Caco-2 (cell line): Measurements from ENCODE around the gene ATF4. TPM values are rescaled to one million over a fixed set of nuclear protein-coding genes. Genes with fewer than 3 reads are reported as not detected.

ENCODE experiments used
- BruUV-seq: library from RNA; stranded (reverse); fragments of 400-500 nt; replicated peaks from 2 replicates; lab custom pipeline; 2021; lab: Mats Ljungman, UMichigan
- CTCF ChIA-PET: fragments of 300-600 bp; sonication (Branson Sonifier 250); formaldehyde crosslinking; loops from one replicate; lab custom pipeline; 2022; ENCODE audit warnings: antibody characterized with exemption; lab: Charles Lee
- POLR2A ChIA-PET: fragments of 300-600 bp; sonication (Branson Sonifier 250); formaldehyde crosslinking; loops from one replicate; lab custom pipeline; 2022; ENCODE audit warnings: antibody characterized with exemption; lab: Charles Lee
- DNase-seq, 2 experiments: peaks; one replicate each; pipeline versions ENCODE4 v3.0.0 to v3.0.0-alpha.2; 2020 to 2022
- H3K27me3 ChIP-seq: replicated peaks from 2 replicates; pipeline ENCODE4 v1.6.0; 2011; ENCODE audit warnings: low read length; ENCODE audit not compliant: control insufficient read depth, insufficient read depth
- H3K36me3 ChIP-seq: 2 replicates; pipeline ENCODE4 v1.5.1; 2011; ENCODE audit warnings: low read length; ENCODE audit not compliant: control insufficient read depth, insufficient read depth
- H3K4me1 ChIP-seq: fragments of 250-450 bp; sonication (Bioruptor Pico); 2 replicates; pipeline ENCODE4 v1.5.1; 2020; ENCODE audit warnings: mild to moderate bottlenecking
- H3K4me3 ChIP-seq: 2 replicates; pipeline ENCODE4 v1.5.1; 2011; ENCODE audit warnings: low read depth, mild to moderate bottlenecking, control low read depth, low read length
- H3K9me3 ChIP-seq: fragments of 250-450 bp; sonication (Bioruptor Pico); 2 replicates; pipeline ENCODE4 v1.5.1; 2020; ENCODE audit warnings: mild to moderate bottlenecking, moderate library complexity
- H3K27ac Mint-ChIP-seq: one replicate; pipeline ENCODE4 v1.8.0; 2022; ENCODE audit warnings: mixed read lengths; ENCODE audit not compliant: unreplicated experiment
- H3K27me3 Mint-ChIP-seq: one replicate; pipeline ENCODE4 v1.8.0; 2022; ENCODE audit warnings: mixed read lengths; ENCODE audit not compliant: insufficient read depth, unreplicated experiment
- H3K36me3 Mint-ChIP-seq: one replicate; pipeline ENCODE4 v1.8.0; 2022; ENCODE audit warnings: mild to moderate bottlenecking, mixed read lengths; ENCODE audit not compliant: insufficient read depth, unreplicated experiment
- H3K4me1 Mint-ChIP-seq: one replicate; pipeline ENCODE4 v1.8.0; 2022; ENCODE audit warnings: low read depth, mixed read lengths; ENCODE audit not compliant: unreplicated experiment
- H3K4me3 Mint-ChIP-seq: one replicate; pipeline ENCODE4 v1.8.0; 2022; ENCODE audit warnings: mild to moderate bottlenecking, moderate library complexity, mixed read lengths; ENCODE audit not compliant: unreplicated experiment
- H3K9me3 Mint-ChIP-seq: one replicate; pipeline ENCODE4 v1.8.0; 2022; ENCODE audit warnings: mixed read lengths; ENCODE audit not compliant: unreplicated experiment
- CTCF ChIP-seq, 2 experiments: fragments of 200-600 bp in 1 of 2; IDR thresholded peaks; 1 replicate in 1 of 2; 2 replicates in 1 of 2; pipeline versions ENCODE4 v1.5.1 to v1.8.0; 2011 to 2022; ENCODE audit warnings: antibody characterized with exemption in 1 of 2, control low read depth in 1 of 2, inconsistent platforms in 1 of 2, low read depth in 1 of 2, low read length in 1 of 2, mild to moderate bottlenecking in 1 of 2, moderate library complexity in 1 of 2; ENCODE audit not compliant: insufficient read depth in 1 of 2, severe bottlenecking in 1 of 2, unreplicated experiment in 1 of 2
- intact Hi-C: fragments of 100-400 bp; cut with micrococcal nuclease; formaldehyde crosslinking; loops from one replicate; pipeline ENCODE4 v1.10.0; 2022; ENCODE audit not compliant: unreplicated experiment
- total RNA-seq: library from RNA; stranded (reverse); gene quantifications from 2 replicates; pipeline ENCODE4 v1.2.3, GENCODE V29; 2022

Gene ATF4
- total RNA-seq, 1 experiment from 2014 or later = 647 TPM

DNA sequence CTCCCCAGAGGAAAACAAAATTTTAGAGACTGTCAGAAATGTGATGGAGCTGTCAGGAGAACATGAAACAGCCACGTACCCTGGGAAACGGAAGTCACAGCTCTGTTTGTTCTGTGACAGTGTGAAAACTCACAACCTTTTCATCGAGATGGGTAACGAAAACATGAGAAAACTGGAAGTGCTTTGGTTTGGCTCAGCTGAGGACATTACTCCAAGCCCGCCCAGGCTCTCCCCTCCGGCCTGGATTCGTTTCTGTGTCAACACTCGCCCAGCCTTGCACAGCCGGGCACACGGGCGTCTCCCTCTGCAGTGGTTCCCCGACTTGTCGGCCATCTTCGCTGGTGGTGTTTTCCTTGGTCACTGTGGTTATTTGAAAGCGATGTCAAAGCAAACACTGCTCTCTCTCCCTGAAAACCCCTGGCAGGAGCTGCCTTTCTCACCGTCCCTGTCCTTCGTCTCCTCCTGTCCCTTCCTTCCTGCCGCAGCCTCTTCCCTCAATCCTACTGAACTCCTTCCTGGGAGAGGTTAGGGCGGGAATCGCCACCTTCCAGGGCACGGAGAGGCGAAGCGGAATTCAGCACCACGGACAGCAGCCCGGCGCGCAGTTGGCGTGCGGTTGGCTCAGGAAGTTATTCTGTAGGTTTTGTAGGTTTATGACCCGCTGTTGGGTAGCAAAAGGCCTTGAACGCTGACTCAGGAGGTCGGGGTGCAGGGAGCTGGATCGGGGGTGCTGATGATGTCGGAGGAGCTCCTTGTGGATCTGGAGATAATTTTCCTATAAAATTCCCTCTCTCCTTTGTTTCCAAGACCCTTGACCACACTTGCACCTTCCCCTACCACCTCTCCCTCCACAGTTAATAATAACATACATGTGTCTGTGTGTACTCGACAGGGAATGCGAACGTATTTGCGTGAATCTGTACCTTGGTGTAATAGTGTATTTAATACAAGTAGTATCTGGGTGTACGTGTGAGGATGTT is 25.3 kb downstream of the ATF4 start:
- H3K4me3 Mint-ChIP-seq = no peak overlapping the region
- Histone ChIP-seq H3K4me3 (no peak overlapping the region), H3K4me1 (no peaks in the 10 kb centered on the region), H3K27me3 (no peaks in the 10 kb centered on the region), H3K36me3 (no peaks in the 10 kb centered on the region), H3K9me3 (no peaks in the 10 kb centered on the region)
- no peaks in the 10 kb centered on the region for H3K36me3 Mint-ChIP-seq
- DNase-seq = peak in 1 of 2 experiments; percentile 75
- peaks cover 21% of the 10 kb centered on the region for H3K27me3 Mint-ChIP-seq
- H3K9me3 Mint-ChIP-seq = no peaks in the 10 kb centered on the region
- TF ChIP-seq CTCF (IDR thresholded peaks at IDR 0.05; ENCODE audit: insufficient read depth in 1 of 2, low read depth in 1 of 2, low read length in 1 of 2, severe bottlenecking in 1 of 2, unreplicated experiment in 1 of 2) = no peak
- intact Hi-C loops = no loop called here
- BruUV-seq = no TSS peak
- POLR2A ChIA-PET = no interaction called here
- H3K4me1 Mint-ChIP-seq = no peaks in the 10 kb centered on the region
- CTCF ChIA-PET = no interaction called here
- no peak overlapping the region for H3K27ac Mint-ChIP-seq

- no peaks in the 10 kb centered on the region for H3K4me1 ChIP-seq
- no peaks in the 10 kb centered on the region for H3K9me3 ChIP-seq
- CTCF ChIA-PET = no interaction called here
- Mint-ChIP-seq H3K27me3 (peaks cover 25% of the 10 kb centered on the region), H3K4me3 (no peak overlapping the region), H3K36me3 (no peaks in the 10 kb centered on the region), H3K27ac (no peak overlapping the region), H3K9me3 (no peaks in the 10 kb centered on the region), H3K4me1 (no peaks in the 10 kb centered on the region)
- intact Hi-C loops = no loop called here
- no peaks in the 10 kb centered on the region for H3K36me3 ChIP-seq
- BruUV-seq = no TSS peak
- no peak overlapping the region for H3K4me3 ChIP-seq
- DNase-seq = no peak
- H3K27me3 ChIP-seq = no peaks in the 10 kb centered on the region
- POLR2A ChIA-PET = no interaction called here
- no peak for TF ChIP-seq CTCF (IDR thresholded peaks at IDR 0.05; ENCODE audit: insufficient read depth in 1 of 2, low read depth in 1 of 2, low read length in 1 of 2, severe bottlenecking in 1 of 2, unreplicated experiment in 1 of 2)
These were observed 26.7 kb downstream of the ATF4 start for GRCh38 chr22:39546889-39547586.

GRCh38 chr22:39547587-39547947 is 27.2 kb downstream of the ATF4 start:
- no TSS peak for BruUV-seq
- no peak overlapping the region for H3K4me3 ChIP-seq
- Mint-ChIP-seq H3K36me3 (no peaks in the 10 kb centered on the region), H3K4me3 (no peak overlapping the region), H3K27ac (no peak overlapping the region), H3K27me3 (peaks cover 25% of the 10 kb centered on the region), H3K9me3 (no peaks in the 10 kb centered on the region), H3K4me1 (no peaks in the 10 kb centered on the region)
- no peaks in the 10 kb centered on the region for H3K36me3 ChIP-seq
- ChIA-PET POLR2A (no interaction called here), CTCF (no interaction called here)
- no peak for DNase-seq
- H3K4me1 ChIP-seq = no peaks in the 10 kb centered on the region
- intact Hi-C loops = no loop called here
- H3K9me3 ChIP-seq = no peaks in the 10 kb centered on the region
- no peak for TF ChIP-seq CTCF (IDR thresholded peaks at IDR 0.05; ENCODE audit: insufficient read depth in 1 of 2, low read depth in 1 of 2, low read length in 1 of 2, severe bottlenecking in 1 of 2, unreplicated experiment in 1 of 2)
- H3K27me3 ChIP-seq = no peaks in the 10 kb centered on the region
